Measurements from ENCODE around the gene SORBS1.

Gene SORBS1

DNA sequence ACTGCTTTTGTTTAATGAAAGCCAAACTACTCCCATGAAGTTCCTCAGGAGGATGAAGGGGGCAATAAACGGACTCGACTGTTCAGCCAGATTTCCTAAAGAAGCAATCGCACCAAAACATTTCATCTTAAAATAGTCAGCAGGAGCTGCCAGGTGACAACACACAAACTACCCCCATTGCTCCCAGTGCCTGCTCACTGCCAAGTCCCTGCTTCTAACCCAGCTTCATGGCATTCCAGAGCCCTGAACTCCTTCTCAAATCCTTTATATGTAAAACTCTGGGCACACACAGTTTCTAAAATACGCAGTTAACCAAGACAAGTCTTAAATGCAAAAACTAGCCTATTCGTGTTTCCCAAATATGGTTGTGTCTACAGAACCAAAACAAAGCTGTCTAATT lies 110.0 kb downstream of the SORBS1 start:
- Mint-ChIP-seq H3K4me3 (no peak overlapping the region), H3K27me3 (peaks cover 14% of the 10 kb centered on the region), H3K36me3 (ENCODE audit: low read depth) (no peaks in the 10 kb centered on the region), H3K9me3 (no peaks in the 10 kb centered on the region), H3K4me1 (ENCODE audit: low read depth) (no peaks in the 10 kb centered on the region), H3K27ac (no peak overlapping the region)
- no peak for DNase-seq

DNA sequence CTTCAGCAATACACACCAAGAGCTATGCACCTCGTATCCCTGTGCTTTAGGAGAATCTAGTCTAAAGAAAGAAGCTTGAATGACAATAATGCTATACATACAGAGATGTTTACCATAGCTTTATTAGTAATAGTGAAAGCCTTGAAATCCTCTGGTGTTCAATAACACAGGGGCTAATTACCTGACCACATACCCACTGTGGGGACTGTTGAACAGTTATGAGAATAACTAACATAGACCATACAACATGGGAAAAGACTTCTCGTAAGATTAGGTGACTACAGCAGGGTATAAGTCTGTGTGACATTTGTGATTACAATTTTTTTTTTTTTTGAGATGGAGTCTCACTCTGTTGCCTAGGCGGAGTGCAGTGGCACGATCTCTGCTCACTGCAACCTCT lies 111.0 kb downstream of the SORBS1 start:
- no peak overlapping the region for H3K27ac Mint-ChIP-seq
- H3K9me3 Mint-ChIP-seq: no peaks in the 10 kb centered on the region
- no peaks in the 10 kb centered on the region for H3K36me3 Mint-ChIP-seq (ENCODE audit: low read depth)
- H3K27me3 Mint-ChIP-seq: peaks cover 18% of the 10 kb centered on the region
- DNase-seq: no peak
- no peaks in the 10 kb centered on the region for H3K4me1 Mint-ChIP-seq (ENCODE audit: low read depth)
- H3K4me3 Mint-ChIP-seq: no peak overlapping the region

DNA sequence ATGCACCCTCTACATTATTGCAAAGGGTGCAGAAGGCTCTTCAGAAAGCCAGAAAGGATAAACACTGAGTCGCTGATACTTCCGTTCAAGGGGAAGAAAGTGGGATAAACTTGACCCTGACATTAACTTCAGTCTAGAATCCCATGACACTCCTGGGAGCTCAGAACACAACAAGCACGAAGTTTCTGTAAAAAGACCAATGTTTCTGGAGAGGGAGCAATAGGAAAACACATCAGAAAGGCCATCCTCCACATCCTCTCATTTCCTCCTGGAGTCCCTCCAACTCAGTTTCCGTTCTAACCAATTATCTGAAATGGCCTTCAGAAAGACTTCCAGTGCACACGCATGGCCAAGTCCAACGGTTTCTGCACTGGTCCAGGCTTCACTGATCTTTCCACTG lies 113.5 kb downstream of the SORBS1 start:
- no peaks in the 10 kb centered on the region for H3K36me3 Mint-ChIP-seq (ENCODE audit: low read depth)
- no peaks in the 10 kb centered on the region for H3K4me1 Mint-ChIP-seq (ENCODE audit: low read depth)
- no peak overlapping the region for H3K27ac Mint-ChIP-seq
- H3K27me3 Mint-ChIP-seq: peaks cover 16% of the 10 kb centered on the region
- H3K9me3 Mint-ChIP-seq: no peaks in the 10 kb centered on the region
- DNase-seq: no peak
- no peak overlapping the region for H3K4me3 Mint-ChIP-seq

DNA sequence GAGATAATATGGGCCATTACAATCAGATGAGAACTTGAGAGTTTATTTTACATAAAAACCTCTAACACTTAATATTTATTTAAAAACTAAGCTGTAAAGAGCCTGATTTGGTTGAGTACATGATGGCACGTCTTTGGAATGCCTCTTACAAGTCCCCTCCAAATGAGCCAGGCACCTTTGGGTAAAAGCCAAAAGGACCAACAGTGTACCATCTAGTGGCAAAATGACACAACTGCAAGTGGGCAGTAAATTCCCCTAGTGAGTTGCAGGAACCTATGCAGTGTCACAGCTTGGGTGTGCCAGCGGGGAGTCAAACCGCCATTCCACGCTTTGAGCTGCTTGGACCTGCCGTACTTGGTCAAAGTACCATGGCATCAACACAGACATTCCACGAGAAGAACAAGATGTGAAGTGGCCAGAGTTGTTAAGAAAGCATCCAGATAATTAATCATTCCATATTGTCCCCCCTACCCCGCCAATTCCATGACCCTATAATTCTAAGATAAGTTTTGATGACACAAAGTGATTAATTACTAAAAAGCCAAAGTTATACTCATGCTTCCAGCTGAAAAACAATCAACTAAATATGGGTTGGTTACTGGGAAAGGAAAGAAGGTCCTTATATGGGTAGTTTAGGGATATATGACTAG lies 115.2 kb downstream of the SORBS1 start:
- Mint-ChIP-seq H3K4me1 (ENCODE audit: low read depth) (peaks cover 4% of the 10 kb centered on the region), H3K9me3 (no peaks in the 10 kb centered on the region), H3K27me3 (peaks cover 16% of the 10 kb centered on the region), H3K4me3 (no peak overlapping the region), H3K36me3 (ENCODE audit: low read depth) (no peaks in the 10 kb centered on the region), H3K27ac (no peak overlapping the region)
- DNase-seq: peak; percentile 35

DNA sequence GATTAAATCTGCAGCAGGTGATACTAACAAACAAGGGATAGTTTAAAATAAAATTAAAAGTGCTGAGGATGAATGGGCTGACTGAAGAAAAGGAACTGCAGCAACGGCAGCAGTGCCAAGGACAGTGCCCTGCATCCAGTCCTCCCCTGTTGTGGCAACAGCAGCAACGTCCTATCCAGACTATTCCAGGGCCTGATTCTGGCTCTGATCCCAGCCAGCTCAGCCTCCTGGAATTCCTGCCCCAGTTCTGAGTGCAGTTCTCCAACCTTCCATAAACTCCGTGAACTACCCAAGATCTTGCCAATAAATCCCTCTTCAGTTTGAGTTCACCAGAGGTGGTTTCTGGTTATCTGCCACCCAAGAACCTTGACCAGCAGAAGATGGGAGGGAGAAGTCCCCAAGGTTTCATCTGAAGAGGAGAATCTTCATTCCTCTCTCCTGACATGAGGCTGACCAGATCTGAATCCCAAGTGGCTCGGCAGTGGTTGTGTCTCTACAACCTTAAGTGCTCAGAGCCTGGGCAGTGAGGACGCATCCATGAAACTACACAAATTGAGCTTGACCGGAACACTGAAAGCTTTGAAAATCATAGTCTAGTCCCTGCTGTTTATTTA lies 115.8 kb downstream of the SORBS1 start:
- Mint-ChIP-seq H3K27ac (no peak overlapping the region), H3K4me1 (ENCODE audit: low read depth) (peaks cover 7% of the 10 kb centered on the region), H3K27me3 (peaks cover 16% of the 10 kb centered on the region), H3K9me3 (no peaks in the 10 kb centered on the region), H3K4me3 (no peak overlapping the region), H3K36me3 (ENCODE audit: low read depth) (no peaks in the 10 kb centered on the region)
- DNase-seq: no peak

DNA sequence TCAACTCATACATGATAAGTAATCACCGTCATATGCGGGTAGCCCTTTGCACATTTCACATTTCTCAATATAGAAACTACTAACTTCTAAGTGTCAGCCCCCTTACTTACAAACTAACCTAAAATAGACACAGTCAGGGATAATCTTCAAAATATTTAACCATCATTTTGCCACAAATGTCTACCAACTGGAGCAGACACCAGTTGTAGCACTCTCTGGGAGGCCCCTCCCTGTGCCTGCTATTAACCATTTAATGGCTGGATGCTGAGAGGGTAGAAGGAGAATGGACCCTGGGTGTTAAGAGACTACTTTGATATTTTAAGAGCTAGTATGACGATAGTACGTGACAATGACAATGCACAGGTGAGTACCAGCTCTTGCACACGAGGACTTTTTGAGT lies 116.4 kb downstream of the SORBS1 start:
- Mint-ChIP-seq H3K36me3 (ENCODE audit: low read depth) (no peaks in the 10 kb centered on the region), H3K4me3 (no peak overlapping the region), H3K27ac (no peak overlapping the region), H3K9me3 (no peaks in the 10 kb centered on the region), H3K27me3 (peaks cover 16% of the 10 kb centered on the region), H3K4me1 (ENCODE audit: low read depth) (peaks cover 7% of the 10 kb centered on the region)
- DNase-seq: no peak

DNA sequence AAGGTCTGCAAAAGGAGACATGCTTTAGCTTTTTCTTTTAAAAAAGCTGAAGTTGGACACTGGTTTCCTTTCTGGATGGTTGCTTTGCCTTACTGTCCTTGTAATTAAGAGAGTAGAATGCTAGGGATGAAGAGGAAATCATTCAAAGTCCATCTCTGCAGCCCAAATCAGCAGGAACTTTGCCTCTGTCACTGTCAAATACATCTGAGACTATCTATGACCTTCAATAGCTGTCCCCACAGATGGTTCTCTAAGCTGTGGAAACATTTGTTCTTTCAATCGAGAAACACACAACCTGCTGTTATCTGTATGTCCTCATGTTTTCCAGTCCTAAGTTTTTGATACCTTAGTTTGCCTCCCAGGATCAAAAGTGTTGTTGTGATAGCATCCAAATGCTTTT lies 117.5 kb downstream of the SORBS1 start:
- Mint-ChIP-seq H3K27ac (no peak overlapping the region), H3K27me3 (peaks cover 13% of the 10 kb centered on the region), H3K36me3 (ENCODE audit: low read depth) (no peaks in the 10 kb centered on the region), H3K9me3 (no peaks in the 10 kb centered on the region), H3K4me1 (ENCODE audit: low read depth) (peaks cover 7% of the 10 kb centered on the region), H3K4me3 (no peak overlapping the region)
- no peak for DNase-seq

DNA sequence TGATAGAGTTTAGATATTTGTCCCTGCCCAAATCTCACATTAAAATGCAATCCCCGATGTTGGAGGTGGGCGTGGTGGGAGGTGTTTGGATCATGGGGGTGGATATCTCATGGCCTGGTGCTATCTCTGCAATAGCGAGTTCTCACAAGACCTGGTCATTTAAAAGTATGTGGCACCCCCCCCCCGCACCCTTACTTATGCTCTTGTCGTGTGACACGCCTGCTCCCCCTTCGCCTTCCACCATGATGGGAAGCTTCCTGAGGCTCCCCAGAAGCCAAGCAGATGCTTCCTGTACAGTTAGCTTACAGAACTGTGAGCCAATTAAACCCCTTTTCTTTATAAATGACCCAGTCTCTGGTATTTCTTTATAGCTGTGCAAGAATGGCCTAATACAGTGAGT lies 118.8 kb downstream of the SORBS1 start:
- Mint-ChIP-seq H3K9me3 (no peaks in the 10 kb centered on the region), H3K4me3 (no peak overlapping the region), H3K27me3 (peaks cover 11% of the 10 kb centered on the region), H3K36me3 (ENCODE audit: low read depth) (no peaks in the 10 kb centered on the region), H3K27ac (no peak overlapping the region), H3K4me1 (ENCODE audit: low read depth) (peaks cover 7% of the 10 kb centered on the region)
- DNase-seq: no peak

DNA sequence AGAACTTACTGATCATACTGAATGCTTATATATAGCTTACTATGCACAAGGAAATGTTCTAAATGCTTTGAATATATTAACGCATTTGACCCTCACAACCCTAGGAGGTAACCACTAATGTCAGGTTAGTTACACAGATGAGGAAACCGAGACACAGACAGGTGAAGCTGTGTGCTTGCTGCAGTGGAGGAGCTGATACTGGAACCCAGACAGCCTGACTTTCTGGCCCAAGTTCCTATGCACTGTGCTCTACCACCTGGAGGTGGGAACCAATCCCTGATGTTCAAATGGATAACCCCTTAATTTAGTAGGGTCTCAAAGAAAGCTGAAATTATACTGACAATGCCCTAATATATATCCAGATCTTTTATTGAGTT lies 119.6 kb downstream of the SORBS1 start:
- Mint-ChIP-seq H3K27ac (no peak overlapping the region), H3K36me3 (ENCODE audit: low read depth) (no peaks in the 10 kb centered on the region), H3K9me3 (no peaks in the 10 kb centered on the region), H3K27me3 (peaks cover 9% of the 10 kb centered on the region), H3K4me3 (no peak overlapping the region), H3K4me1 (ENCODE audit: low read depth) (peaks cover 7% of the 10 kb centered on the region)
- DNase-seq: no peak

DNA sequence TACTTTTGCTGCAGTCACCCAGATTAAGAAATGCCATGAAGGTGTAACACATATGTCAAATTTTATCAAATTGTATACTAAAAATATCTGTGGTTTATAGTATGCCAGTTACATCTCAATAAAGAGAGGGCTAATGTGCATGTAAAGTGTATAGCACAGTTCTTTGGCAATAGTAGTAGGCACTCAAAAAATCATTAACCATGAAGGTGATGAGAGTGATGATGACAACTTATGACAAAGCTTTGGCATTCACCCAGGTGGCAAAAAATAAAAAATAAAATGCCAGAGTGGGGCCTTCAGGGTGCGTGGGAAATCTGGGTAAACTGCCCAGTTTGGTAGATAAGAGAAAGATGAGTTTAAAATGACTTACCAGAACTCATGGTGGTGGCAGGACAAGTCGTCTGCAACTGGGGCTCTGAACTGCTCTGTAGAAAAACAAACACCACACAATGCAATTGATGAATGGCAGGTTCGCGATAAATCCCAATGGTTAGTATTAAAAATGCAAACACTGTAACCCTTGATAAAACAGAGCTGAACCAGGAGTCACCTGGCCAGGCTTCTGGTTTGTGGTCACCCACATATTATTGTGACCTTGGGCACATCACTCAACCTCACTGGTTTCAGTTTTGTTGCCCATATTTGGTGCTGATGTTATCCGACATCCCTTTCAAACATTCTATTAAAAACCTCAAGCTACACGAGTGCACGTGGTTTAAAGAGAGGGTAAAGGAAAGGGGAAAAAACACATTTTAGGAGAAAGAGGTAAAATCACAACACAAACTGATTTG lies 120.2 kb downstream of the SORBS1 start:
- Mint-ChIP-seq H3K27ac (no peak overlapping the region), H3K36me3 (ENCODE audit: low read depth) (no peaks in the 10 kb centered on the region), H3K27me3 (peaks cover 6% of the 10 kb centered on the region), H3K4me1 (ENCODE audit: low read depth) (peaks cover 7% of the 10 kb centered on the region), H3K4me3 (no peak overlapping the region), H3K9me3 (no peaks in the 10 kb centered on the region)
- no peak for DNase-seq

DNA sequence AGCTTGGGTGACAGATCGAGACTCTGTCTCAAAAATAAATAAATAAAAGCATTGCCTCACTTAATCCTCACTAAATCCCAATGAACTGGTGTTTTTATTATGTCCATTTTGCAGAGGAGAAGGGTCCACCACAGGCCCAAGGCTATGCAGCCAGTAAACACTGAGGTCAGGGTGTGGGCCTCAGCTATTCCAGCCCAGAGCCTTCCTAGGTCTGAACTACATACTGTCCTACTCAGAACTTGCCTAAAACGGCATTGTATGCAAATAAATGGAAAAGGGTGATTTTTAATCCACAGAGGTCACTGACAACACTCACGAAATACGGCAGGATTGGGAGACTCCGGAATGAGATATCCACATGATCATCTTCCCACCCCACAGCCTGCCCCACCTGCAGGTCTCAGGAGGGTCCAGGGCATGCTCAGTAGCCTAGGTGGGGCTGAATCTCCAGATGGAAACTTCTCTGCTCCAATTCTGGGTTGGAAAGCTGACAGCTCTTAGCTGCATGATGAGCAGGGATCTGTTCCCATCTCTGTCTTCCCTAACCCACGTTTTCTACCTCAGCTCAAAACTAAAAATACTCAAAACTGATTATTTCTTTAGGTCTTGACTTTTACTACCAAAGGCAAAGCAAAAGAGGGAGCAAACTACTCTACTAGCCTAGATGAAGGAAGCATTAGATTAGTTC lies 121.0 kb downstream of the SORBS1 start:
- H3K4me1 Mint-ChIP-seq (ENCODE audit: low read depth): peaks cover 7% of the 10 kb centered on the region
- no peaks in the 10 kb centered on the region for H3K9me3 Mint-ChIP-seq
- no peak overlapping the region for H3K27ac Mint-ChIP-seq
- peaks cover under 1% of the 10 kb centered on the region for H3K27me3 Mint-ChIP-seq
- H3K36me3 Mint-ChIP-seq (ENCODE audit: low read depth): no peaks in the 10 kb centered on the region
- no peak for DNase-seq
- H3K4me3 Mint-ChIP-seq: no peak overlapping the region

DNA sequence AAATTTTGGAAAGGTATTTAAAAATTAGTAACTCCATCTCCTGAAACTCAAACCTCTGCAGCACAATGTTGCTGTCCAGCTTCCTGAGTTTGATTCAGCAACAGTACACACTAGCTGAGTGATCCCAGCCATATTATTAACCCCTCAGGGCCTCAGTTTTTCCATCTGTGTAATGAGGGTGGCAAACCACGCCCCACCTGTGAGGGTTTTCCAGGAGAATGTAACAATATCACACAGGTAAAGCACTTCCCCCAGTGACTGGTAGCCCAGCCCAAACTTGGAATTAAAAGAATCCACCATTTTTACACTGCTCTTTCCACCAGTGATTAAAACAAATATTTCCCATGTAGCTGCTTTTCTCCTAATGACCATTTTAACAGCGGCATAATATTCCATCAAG lies 122.4 kb downstream of the SORBS1 start:
- no peak overlapping the region for H3K27ac Mint-ChIP-seq
- no peaks in the 10 kb centered on the region for H3K36me3 Mint-ChIP-seq (ENCODE audit: low read depth)
- peaks cover 7% of the 10 kb centered on the region for H3K4me1 Mint-ChIP-seq (ENCODE audit: low read depth)
- no peak overlapping the region for H3K4me3 Mint-ChIP-seq
- DNase-seq: no peak
- H3K27me3 Mint-ChIP-seq: no peaks in the 10 kb centered on the region
- no peaks in the 10 kb centered on the region for H3K9me3 Mint-ChIP-seq

DNA sequence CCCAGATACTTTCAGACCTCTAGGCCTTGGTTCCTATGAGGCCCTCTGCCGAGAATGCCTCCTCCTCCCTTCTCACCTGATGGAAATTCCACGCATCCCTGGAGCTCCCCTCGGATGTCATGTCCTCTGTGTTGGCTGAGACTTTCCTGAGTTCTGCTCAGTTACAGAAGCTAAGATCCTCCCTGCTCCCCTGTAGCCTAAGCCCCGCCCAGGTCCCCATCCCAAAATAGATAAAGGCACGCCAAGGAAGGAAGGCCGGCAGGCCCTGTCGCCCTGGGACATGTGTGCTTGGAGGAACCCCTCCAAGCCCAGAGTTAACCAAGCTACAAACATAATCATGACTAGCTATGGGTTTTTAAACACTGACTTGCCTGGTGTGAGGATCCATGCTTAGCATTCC lies 123.5 kb downstream of the SORBS1 start:
- no peak overlapping the region for H3K27ac Mint-ChIP-seq
- no peaks in the 10 kb centered on the region for H3K9me3 Mint-ChIP-seq
- peaks cover 7% of the 10 kb centered on the region for H3K4me1 Mint-ChIP-seq (ENCODE audit: low read depth)

DNA sequence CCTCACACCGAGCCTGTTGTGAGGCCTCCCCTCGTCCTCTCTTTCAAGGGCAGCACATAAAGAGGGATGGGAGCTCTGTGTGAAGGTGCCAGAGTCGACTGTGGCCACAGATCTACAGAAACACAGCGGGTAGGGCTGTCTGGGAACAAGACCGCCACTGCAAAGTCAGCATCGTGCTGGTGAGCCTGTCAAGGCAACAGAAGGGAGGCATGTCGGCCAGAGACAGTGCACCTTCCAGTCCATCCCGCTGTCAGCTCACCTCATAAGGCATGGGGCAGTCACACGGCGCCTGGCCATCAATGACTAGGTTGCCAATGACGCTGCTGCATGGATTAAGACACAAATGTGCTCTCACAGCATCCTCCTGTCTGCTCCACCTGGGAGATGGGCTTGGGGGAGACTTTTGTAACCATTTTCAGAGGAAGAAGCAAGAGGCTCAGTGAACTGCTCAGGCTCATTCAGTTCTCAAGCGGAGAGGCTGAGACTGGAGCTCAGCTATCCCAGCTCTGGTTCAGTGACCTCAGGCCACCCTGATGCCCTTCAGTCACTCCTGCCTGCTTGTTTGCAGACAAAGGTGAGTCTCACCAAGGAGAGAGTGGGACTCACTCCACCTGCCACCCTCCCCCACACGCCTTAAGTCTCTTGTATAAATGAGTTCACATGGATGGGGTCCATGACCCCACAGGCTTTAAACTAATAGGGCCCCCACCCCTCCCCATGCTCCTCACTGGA lies 125.5 kb downstream of the SORBS1 start:
- Mint-ChIP-seq H3K9me3 (no peaks in the 10 kb centered on the region), H3K27ac (no peak overlapping the region), H3K4me3 (no peak overlapping the region), H3K27me3 (no peaks in the 10 kb centered on the region), H3K4me1 (ENCODE audit: low read depth) (peaks cover under 1% of the 10 kb centered on the region), H3K36me3 (ENCODE audit: low read depth) (no peaks in the 10 kb centered on the region)
- DNase-seq: no peak

More for the DNA sequence above, 123.5 kb downstream of the SORBS1 start:
- no peak for DNase-seq
- H3K4me3 Mint-ChIP-seq: no peak overlapping the region
- no peaks in the 10 kb centered on the region for H3K27me3 Mint-ChIP-seq
- no peaks in the 10 kb centered on the region for H3K36me3 Mint-ChIP-seq (ENCODE audit: low read depth)
